SKM-1 (cell line): ENCODE results near the gene SS18L1.

ENCODE experiments used
- DNase-seq: peaks from one replicate; lab custom pipeline; 2025; ENCODE audit not compliant: unreplicated experiment; lab: John Stamatoyannopoulos, UW

SS18L1 gene

GRCh38 chr20:62222972-62223371, 79.4 kb downstream of the SS18L1 start:
- DNase-seq: no peak

DNA sequence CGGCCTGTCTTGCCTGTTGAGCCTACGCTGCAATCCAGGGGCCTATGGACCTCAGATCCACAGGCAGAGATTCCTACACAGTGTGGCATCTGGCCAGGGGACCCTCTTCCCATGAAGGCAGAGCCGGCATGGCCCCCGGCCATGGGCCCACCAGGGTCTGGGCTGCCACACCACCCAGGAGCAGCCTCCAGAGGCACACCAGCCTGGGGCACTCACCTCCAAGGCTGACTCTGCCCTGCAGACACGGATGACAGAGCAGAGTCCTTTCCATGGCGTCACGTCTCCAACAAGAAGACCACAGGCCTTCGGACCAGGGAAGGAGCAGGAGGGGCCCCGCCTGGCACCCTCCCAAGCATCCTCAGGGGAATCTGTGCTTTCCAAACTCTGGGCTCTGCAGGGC, 80.0 kb downstream of the SS18L1 start:
- no peak for DNase-seq

- no peak for DNase-seq
Observed at GRCh38 chr20:62224113-62224855, 80.7 kb downstream of the SS18L1 start.

DNA sequence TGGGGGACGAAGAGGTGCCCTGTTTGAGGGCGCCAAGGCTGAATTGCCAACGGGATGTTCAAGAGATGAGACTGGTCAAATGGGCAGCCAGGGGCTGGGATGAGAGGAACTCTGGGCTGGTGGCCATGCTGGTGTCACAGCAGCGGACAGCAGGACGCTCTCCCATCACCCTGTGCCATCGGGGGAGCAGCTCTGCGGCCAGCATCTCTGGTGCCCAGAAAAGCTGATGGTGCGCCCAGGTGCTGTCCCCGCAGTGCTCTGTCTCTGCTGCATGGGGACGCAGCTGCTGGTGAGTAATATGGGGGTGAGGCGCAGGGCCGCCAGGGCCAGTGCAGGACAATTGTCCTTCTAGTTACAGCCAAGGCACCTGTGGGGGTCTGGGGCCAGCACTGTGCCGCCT, 81.5 kb downstream of the SS18L1 start:
- no peak for DNase-seq

GRCh38 chr20:62225820-62226635, 82.5 kb downstream of the SS18L1 start:
- no peak for DNase-seq

- DNase-seq: no peak
Observed at GRCh38 chr20:62226707-62227590, 83.4 kb downstream of the SS18L1 start.

DNA sequence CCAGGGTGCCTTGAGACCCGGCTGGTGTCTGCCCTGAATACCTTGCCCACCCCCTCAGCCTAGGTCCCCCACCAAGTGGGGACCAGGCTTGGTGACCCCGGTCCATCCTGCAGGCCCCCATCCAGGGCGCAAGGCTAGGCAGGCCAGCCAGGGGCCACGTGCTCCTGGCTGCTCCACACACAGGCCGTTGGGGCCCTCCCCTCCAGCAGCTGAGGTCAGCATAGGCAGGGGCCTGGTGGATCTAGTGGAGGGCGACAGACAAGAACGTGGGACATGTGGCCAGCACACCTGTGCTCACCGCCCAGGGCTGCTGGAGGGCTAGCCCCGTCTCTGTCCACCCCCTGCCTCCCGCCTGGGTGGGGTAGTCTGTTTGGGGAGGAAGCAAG, 84.0 kb downstream of the SS18L1 start:
- no peak for DNase-seq

- DNase-seq: no peak
Observed at GRCh38 chr20:62227977-62228958, 84.7 kb downstream of the SS18L1 start.

- no peak for DNase-seq
Observed at GRCh38 chr20:62228982-62229545, 85.5 kb downstream of the SS18L1 start.

- DNase-seq: no peak
Observed at GRCh38 chr20:62229667-62230066, 86.1 kb downstream of the SS18L1 start.

GRCh38 chr20:62230276-62230675, 86.7 kb downstream of the SS18L1 start:
- no peak for DNase-seq

DNA sequence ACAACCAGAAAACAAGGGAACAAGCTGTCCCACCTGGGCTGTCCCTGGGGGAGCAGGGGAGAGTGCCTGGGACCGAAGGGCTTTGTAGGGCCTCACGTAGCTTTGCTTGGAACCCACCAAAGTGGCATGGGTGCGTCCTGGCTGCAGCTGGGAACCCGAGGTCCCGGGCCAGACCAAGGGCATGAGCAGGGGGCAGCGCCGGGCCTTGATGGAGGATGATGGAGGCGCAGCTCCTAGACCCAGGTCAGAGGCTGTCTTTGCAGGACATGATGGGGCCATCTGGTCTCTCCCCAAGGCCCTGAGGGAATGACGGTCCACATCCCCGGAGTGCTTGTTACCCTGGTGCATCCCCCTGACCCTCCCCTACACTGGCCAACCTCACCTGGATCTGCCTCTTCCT, 87.1 kb downstream of the SS18L1 start:
- no peak for DNase-seq

- no peak for DNase-seq
Observed at GRCh38 chr20:62231292-62231691, 87.7 kb downstream of the SS18L1 start.
